Dermis blood vessel endothelial cell (primary cell): Measurements from ENCODE around the gene MB21D2. TPM values are rescaled to one million over a fixed set of nuclear protein-coding genes. Genes with fewer than 3 reads are reported as not detected.
A peak's percentile ranks its signal among the peaks of the same experiment; 100 is the strongest.

ENCODE experiments used
- DNase-seq: peaks from one replicate; pipeline ENCODE4 v3.0.0; 2010
- total RNA-seq: library from RNA; depleted of rRNA; stranded (reverse); fragments of >200 nt; gene quantifications from 2 replicates; pipeline ENCODE4 v1.2.3, GENCODE V29; 2014

The MB21D2 gene
- total RNA-seq, 1 donor from 2014 or later, result 3.9 TPM

DNA sequence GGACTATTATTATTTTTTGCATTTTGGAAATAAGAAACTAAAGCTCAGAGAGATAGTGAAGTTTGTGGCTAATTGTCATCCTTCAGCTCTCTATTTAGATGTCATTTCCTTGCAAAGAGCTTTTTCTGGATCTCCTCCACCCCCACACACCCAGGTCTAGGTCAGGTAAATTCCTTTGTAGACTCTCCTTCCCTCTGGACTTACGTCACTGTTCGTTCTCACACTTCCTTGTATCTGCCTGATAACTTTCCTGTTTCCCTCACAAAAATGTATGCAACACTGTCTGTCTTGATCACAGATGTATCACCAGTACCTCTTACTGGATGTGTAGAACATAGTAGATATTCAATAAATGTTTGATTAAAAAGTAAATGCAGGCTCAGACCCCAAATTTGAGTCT is 6.1 kb upstream of the MB21D2 start:
- no peak for DNase-seq

DNA sequence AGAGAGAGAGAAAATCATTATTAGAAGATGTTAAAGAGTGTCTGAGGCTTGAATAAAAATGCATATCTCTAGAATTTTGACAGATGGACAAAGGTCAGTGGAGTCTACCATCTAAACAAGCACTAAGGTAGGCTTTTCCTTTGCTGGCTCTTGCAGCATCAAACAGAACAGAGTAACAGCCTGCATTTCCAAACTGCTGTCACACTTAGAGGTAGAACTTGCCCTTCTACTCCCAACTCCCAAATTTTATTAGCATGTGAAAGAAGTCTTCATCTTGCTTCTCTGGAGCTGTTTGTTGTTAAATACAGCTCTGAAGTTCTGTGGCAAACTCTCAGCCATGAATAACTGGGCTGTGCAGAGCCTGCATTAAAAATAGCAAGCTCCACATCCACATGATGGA is 4.1 kb upstream of the MB21D2 start:
- DNase-seq, result no peak

GRCh38 chr3:192920411-192920810 is 2.8 kb upstream of the MB21D2 start:
- no peak for DNase-seq

- no peak for DNase-seq
Measured at GRCh38 chr3:192919901-192920300, 2.2 kb upstream of the MB21D2 start.

DNA sequence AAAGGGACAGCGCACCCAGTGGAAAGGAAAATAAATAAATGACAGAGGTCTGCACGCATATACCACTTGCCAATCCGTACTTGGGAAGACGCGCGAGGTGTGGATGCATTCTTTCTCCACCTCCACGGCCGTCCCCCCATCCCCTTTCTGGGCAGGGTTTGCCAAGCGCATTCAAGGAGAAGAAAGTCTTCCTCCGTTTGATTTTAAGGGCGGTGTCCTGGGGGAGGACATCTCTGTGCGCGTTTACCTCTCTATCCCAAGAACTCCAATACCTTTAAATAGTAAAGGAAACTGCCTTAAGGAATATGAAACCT is 576 bp upstream of the MB21D2 start:
- no peak for DNase-seq

DNA sequence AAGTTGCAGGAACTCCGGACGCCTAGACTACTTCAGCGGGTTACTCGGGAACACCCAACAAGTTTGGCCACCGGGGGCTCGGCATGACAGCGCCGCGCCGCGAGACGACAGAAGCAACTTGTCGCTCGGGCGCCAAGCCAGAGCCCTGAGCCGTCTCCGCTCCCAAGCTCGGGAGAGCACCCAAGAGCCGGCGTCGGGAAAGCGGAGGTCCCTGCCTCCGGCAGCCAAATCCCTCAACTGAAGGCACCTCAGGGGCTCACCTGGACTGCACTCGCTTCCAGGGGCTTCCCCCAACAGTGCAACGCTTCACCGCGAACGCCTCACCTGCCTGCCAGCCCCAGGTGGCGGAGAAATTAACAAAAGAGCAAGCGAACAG is 640 bp downstream of the MB21D2 start:
- peak; percentile 65 for DNase-seq

GRCh38 chr3:192916371-192917027 is 1.2 kb downstream of the MB21D2 start:
- DNase-seq, result peak; percentile 31

DNA sequence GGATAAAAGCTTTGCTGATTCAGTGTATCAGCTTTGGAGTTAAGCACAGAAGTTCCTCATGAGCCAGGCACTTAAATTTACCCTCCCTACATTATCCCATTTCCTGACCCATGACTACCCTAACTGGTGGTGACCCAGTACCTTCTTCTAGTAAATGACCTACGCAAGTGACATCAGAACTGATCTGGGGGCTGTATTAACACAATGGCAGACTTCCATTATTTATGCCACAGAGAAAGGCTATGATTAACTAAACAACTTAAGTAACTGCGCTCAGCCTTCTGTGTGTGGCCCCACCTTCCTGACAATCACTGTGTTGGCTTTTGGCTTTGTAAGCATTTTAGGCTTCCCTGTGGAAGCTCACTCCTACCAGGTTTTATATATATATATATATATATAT is 1.9 kb downstream of the MB21D2 start:
- no peak for DNase-seq

- peak; percentile 20 for DNase-seq
Measured at GRCh38 chr3:192915304-192915703, 2.4 kb downstream of the MB21D2 start.

DNA sequence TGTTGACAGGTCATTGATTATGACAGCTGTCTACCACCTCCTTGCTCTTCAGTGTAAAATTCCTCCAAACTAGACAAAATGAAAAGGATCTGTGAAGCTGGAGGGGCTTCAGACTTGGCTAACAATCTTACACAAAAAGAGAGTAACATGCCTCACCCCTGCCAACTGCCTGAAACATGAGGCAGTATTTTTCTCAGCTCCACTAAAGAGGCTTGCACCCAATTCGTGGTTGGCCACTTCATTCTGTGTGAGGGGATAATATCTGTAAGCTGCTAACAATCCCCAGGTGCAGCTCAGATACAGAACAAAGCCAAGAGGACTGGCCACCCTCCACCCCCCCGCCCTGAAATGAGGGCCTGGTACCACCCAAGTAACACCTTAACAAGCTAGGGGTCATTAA is 2.8 kb downstream of the MB21D2 start:
- no peak for DNase-seq

DNA sequence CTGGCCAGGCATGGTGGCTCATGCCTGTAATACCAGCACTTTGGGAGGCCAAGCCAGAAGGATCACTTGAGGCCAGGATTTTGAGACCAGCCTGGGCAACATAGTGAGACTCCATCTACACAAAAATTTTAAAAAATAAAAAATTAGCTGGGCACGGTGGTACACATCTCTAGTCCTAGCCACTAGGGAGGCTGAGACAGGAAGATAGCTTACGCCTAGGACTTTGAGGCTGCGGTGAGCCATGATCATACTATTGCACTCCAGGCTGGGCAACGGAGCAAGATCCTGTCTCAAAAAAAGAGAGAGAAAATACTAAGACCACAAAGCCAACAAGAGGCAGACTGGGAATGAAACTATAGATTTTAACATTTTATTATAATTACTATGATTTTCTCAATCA is 4.1 kb downstream of the MB21D2 start:
- no peak for DNase-seq

- no peak for DNase-seq
Measured at GRCh38 chr3:192911293-192911692, 6.4 kb downstream of the MB21D2 start.

DNA sequence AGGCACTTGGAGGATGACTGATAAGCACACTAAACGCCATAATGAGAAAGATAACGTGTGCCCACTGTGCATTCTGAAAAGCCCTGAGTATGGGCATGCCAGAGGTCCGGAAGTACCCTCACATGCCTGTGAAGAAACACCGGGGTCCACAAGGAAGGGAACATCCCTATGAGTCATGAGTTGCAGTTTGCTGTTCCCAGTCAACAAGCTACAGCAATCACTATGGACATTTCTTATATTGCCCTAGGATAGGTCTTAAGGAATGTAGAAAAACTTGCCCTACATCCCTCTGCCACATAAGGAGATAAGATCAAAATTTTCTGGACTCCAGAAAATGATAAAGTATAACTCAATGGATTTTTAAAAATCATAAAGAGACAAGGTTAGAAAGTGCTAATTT is 9.9 kb downstream of the MB21D2 start:
- DNase-seq, result no peak

DNA sequence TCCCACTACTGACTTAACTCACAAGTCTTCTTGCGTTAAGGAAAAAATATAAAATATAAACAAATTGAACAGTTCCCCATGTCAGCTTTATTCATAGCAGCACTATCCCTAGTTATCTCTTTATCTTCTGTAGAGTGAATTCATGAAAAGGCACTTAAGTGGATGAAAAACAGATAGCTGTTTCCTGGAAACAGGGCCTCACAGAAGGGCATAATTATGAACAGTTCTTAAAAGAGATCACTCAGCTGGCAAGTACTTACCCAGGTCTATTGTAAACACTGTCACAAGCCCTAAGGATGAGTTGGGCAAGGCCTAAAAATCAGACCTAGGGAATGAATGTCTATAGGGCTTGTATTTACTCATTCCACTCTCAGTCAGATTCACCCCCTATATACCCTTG is 10.7 kb downstream of the MB21D2 start:
- DNase-seq, result no peak

DNA sequence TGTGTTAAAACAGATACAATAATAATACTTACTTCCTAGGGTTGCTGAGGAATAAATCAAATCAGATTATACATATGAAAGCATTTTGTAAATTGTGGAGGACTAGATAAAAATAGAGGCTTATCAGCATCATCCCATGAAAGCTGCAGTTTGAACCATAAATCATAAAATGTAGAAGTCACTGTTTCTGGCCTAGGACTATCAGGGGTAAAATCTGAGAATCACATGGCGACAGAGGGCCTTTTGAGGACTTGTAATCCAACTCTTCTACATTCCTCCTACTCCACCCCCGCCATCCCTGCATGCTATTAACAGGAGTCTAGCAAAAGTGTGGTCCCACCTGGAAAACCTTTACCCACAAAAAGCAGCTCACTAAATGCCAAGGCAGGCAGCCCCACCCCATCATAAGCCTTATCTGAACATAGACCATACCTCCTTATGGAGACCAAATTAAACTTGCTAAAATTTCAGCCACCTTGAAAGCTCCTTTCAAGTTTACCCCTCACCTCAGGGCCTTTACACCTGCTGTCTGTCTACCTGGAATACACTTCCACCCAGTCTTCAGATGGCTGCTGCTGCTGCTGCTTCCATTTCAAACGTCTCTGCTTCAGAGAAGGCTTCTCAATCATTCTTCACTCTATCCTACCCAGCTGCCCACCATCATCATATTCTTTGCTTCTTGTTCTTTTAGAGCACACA is 11.5 kb downstream of the MB21D2 start:
- no peak for DNase-seq

DNA sequence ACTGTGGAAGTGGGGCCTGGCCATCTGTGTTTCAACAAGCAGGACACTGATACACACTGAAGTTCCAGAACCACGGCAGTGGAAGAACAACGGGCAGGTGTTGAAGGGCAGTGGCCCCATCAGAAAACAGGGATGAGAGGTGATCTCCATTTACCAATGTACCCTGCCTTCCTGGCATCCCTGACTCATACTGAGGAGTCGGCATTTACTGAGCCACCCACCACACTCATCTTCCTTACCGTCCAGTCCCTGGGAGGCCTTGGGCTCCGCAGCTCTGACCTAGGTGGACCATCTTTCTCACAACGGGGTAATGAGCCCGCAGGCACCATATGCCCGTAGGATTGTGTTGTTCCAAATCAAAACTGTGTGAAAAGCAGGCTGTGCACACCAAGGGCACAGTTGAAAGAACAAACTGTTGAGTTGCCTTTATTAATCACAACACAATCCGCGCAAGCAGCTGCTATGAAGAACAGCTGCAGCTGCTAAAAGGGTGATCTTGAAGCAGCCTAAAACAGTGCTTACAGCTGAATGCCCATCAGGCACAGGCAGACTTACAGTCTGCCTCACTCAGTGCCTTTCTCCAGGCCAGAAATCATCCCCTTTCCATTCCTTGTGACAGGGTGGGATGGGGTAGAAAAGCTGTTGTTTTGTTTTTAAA is 12.9 kb downstream of the MB21D2 start:
- DNase-seq, result no peak

- DNase-seq, result no peak
Measured at GRCh38 chr3:192902549-192902948, 15.1 kb downstream of the MB21D2 start.

- peak; percentile 26 for DNase-seq
Measured at GRCh38 chr3:192901435-192901834, 16.2 kb downstream of the MB21D2 start.

DNA sequence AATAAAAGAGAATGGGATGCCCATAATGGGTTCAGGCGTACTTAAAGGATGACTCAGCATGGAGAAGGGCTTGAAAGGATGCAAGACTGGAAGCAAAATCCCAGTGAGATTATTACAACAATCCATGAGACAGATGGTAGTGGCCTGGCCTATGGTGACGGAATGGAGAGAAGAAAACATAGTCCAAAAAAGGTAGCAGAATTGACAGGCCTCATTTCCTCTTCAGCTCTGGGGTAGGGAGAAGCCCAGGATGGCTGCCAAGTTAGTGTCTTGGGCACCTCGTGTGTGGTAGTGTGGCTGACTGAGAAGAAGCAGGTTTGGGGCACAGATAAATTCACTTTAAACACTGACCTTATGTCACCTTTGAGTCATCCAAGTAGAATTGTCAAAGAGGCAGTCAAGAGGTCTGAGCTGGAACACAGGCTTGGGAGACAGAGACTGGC is 18.1 kb downstream of the MB21D2 start:
- no peak for DNase-seq

DNA sequence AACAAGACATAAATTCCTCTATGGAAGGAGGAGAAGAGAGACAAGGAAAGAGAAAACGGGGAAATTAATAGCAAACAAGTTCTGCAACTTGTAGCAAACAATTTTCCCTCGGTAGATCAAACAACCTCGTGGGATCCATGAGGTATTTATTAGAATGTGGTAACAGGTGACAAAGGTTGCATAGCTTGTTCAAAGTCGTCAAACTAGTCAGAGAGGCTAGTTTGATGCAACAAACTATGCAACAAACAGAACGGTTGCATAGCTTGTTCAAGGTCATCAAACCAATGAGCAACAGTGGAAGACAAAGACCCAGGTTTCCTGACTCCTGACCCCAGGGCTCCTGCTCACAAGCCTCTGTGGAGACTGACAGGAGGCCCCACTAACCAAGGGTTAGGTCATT is 20.7 kb downstream of the MB21D2 start:
- DNase-seq, result no peak

GRCh38 chr3:192896208-192896607 is 21.4 kb downstream of the MB21D2 start:
- DNase-seq, result no peak

- no peak for DNase-seq
Measured at GRCh38 chr3:192894676-192895075, 23.0 kb downstream of the MB21D2 start.

DNA sequence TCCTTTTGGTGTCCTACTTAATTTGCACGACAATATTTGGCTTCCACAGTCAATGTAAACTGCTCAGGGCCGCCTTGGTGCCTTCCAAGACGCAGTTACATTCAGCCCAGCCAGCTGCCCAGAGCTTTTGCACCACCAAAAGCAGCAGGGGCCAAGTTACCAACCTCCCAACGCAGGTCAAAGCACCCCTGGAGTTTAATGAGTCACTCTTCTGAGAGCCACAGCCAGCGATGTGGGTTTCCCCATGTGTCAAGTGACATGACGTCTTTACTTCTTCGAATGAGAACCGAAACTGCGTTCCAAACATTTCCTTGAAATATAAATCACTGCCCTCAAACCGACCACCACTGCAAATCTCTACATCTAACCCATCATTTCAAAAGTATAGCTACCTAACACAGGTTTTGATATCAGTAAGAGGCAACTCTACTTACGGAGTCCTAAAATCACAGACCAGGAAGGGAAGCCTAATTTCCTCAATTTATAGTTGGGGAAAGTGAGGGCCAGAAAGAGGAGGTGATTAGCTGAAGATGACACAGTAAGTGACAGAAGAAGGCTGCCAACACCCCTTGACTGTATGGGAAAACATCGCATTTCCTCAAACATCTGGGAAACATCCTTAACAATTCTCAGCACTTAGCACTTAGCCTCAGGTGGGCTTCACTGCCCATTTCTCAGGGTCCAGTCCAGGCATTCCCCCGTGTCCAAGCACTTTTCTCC is 24.5 kb downstream of the MB21D2 start:
- DNase-seq, result no peak
